B cell (primary cell): ENCODE data around the gene MYADML2. TPM values are rescaled to one million over a fixed set of nuclear protein-coding genes. Genes with fewer than 3 reads are reported as not detected.

Experiments used
- ATAC-seq: fragments of 200-7000 bp; cut with Tn5 transposase; one replicate; pipeline ENCODE4 v1.10.0; 2021; ENCODE audit warnings: low read depth, mild to moderate bottlenecking, moderate number of reproducible peaks, moderate library complexity
- CTCF ChIA-PET: fragments of 350-600 bp; sonication (Branson Sonifier 250); formaldehyde crosslinking; loops from one replicate; lab custom pipeline; 2021; ENCODE audit warnings: antibody characterized with exemption, inconsistent platforms; lab: Charles Lee
- POLR2A ChIA-PET: fragments of 350-600 bp; sonication (Branson Sonifier 250); formaldehyde crosslinking; loops from one replicate; lab custom pipeline; 2021; ENCODE audit warnings: antibody characterized with exemption; lab: Charles Lee
- DNase-seq: peaks from one replicate; pipeline ENCODE4 v3.0.0; 2013
- H2AFZ ChIP-seq: 2 replicates; pipeline ENCODE4 v1.6.1; 2012; ENCODE audit warnings: mild to moderate bottlenecking, low read depth, low read length; ENCODE audit not compliant: insufficient read depth, poor library complexity, severe bottlenecking
- H3K27ac ChIP-seq, 2 donors: 1 replicate in 1 of 2; 2 replicates in 1 of 2; pipeline ENCODE4 v1.5.1; 2012 to 2013; ENCODE audit warnings: low read length in 2 of 2, mild to moderate bottlenecking in 2 of 2, moderate library complexity in 1 of 2
- H3K27me3 ChIP-seq, 4 experiments: fragments of 200-600 bp in 1 of 4; sonication (generic) in 1 of 4; replicated peaks in 1 of 4; 1 replicate in 2 of 4; 2 replicates in 2 of 4; pipeline versions ENCODE4 v1.6.1 to v1.7.0; 2013 to 2016; ENCODE audit warnings: low read length in 3 of 4, mild to moderate bottlenecking in 2 of 4, mixed read lengths in 1 of 4, moderate library complexity in 1 of 4; ENCODE audit not compliant: insufficient read depth in 4 of 4, control insufficient read depth in 3 of 4; ENCODE audit errors: control extremely low read depth in 1 of 4
- H3K36me3 ChIP-seq, 2 experiments: replicated peaks in 1 of 2; 1 replicate in 1 of 2; 2 replicates in 1 of 2; pipeline versions ENCODE4 v1.6.1 to v1.7.1; 2013; ENCODE audit warnings: low read length in 1 of 2; ENCODE audit not compliant: insufficient read depth in 2 of 2, control insufficient read depth in 1 of 2; ENCODE audit errors: control extremely low read depth in 1 of 2, extremely low read depth in 1 of 2
- H3K4me1 ChIP-seq, 2 donors: fragments of 200-600 bp in 1 of 2; sonication (generic) in 1 of 2; 1 replicate in 1 of 2; 2 replicates in 1 of 2; pipeline versions ENCODE4 v1.5.1 to v1.6.1; 2013 to 2017; ENCODE audit warnings: low read length in 2 of 2; ENCODE audit not compliant: control insufficient read depth in 2 of 2, insufficient read depth in 2 of 2
- H3K4me2 ChIP-seq: replicated peaks from 2 replicates; pipeline ENCODE3; 2012; ENCODE audit warnings: mild to moderate bottlenecking, low read depth, low read length; ENCODE audit not compliant: poor library complexity, severe bottlenecking
- H3K4me3 ChIP-seq, 5 experiments: fragments of 200-600 bp in 1 of 5; sonication (generic) in 1 of 5; 1 replicate in 3 of 5; 2 replicates in 2 of 5; pipeline versions ENCODE4 v1.5.1 to v1.7.0; 2011 to 2016; ENCODE audit warnings: low read length in 4 of 5, mild to moderate bottlenecking in 4 of 5, low read depth in 2 of 5, control low read depth in 1 of 5, moderate library complexity in 1 of 5; ENCODE audit not compliant: insufficient read depth in 1 of 5; ENCODE audit errors: control extremely low read depth in 1 of 5, extremely low read depth in 1 of 5
- H3K79me2 ChIP-seq: fragments of 200-600 bp; sonication (generic); one replicate; pipeline ENCODE4 v1.6.0; 2016; ENCODE audit warnings: low read length; ENCODE audit not compliant: control insufficient read depth, insufficient read depth
- H3K9ac ChIP-seq: fragments of 200-600 bp; sonication (generic); 2 replicates; pipeline ENCODE4 v1.6.1; 2017; ENCODE audit warnings: mild to moderate bottlenecking, low read length, moderate library complexity
- H3K9me3 ChIP-seq, 3 donors: one replicate each; pipeline versions ENCODE4 v1.6.1 to v1.7.1; 2013; ENCODE audit warnings: low read length in 2 of 3; ENCODE audit not compliant: control insufficient read depth in 2 of 3, insufficient read depth in 1 of 3; ENCODE audit errors: control extremely low read depth in 1 of 3
- H4K20me1 ChIP-seq: 2 replicates; pipeline ENCODE4 v1.6.0; 2012; ENCODE audit warnings: mild to moderate bottlenecking, low read length; ENCODE audit not compliant: insufficient read depth, control insufficient read depth, poor library complexity, severe bottlenecking
- H3K27ac Mint-ChIP-seq: one replicate; pipeline ENCODE4 v1.8.0; 2021; ENCODE audit warnings: mixed read lengths
- H3K27me3 Mint-ChIP-seq: one replicate; pipeline ENCODE4 v1.8.0; 2021; ENCODE audit warnings: mixed read lengths
- H3K4me1 Mint-ChIP-seq: one replicate; pipeline ENCODE4 v1.8.0; 2021; ENCODE audit warnings: mixed read lengths
- H3K4me3 Mint-ChIP-seq: one replicate; pipeline ENCODE4 v1.8.0; 2021; ENCODE audit warnings: mixed read lengths
- H3K9me3 Mint-ChIP-seq: one replicate; pipeline ENCODE4 v1.8.0; 2022; ENCODE audit warnings: mixed read lengths; ENCODE audit not compliant: insufficient read depth
- CTCF ChIP-seq: fragments of 200-600 bp; IDR thresholded peaks from one replicate; pipeline ENCODE4 v1.8.0; 2022; ENCODE audit warnings: antibody characterized with exemption, mild to moderate bottlenecking
- EZH2 ChIP-seq: IDR thresholded peaks from 2 replicates; pipeline ENCODE4 v1.6.1; 2012; ENCODE audit warnings: borderline replicate concordance, low read depth, mild to moderate bottlenecking, moderate library complexity, low read length; ENCODE audit not compliant: insufficient read depth, poor library complexity, severe bottlenecking
- WGBS: methylation state at CpG from one replicate; pipeline ENCODE4 v1.1.5; 2013; ENCODE audit warnings: missing lambda C conversion rate; ENCODE audit not compliant: insufficient coverage; 5-methylcytosine and 5-hydroxymethylcytosine counted together
- intact Hi-C: fragments of 100-400 bp; cut with micrococcal nuclease; formaldehyde crosslinking; loops from one replicate; pipeline ENCODE4 v1.10.0; 2022
- polyA plus RNA-seq: library from polyadenylated mRNA; depleted of rRNA; stranded (reverse); fragments of >200 nt; gene quantifications from 2 replicates; pipeline ENCODE4 v1.2.3, GENCODE V29; 2012
- total RNA-seq, 2 donors: library from RNA; stranded (reverse); fragments of 120-200 nt in 1 of 2; gene quantifications; 1 replicate in 1 of 2; 2 replicates in 1 of 2; pipeline versions ENCODE4 v1.2.3 to v1.2.4, GENCODE V29; 2013 to 2022

MYADML2 gene
- total and polyA plus RNA-seq, 2 donors (not counting 1 experiment from before 2014, with no cell fraction given), result not detected

- no peak overlapping the region for H3K4me3 Mint-ChIP-seq
- H3K27ac ChIP-seq, result no peak overlapping the region
- peaks cover 6% of the 10 kb centered on the region for H3K4me1 Mint-ChIP-seq
- TF ChIP-seq CTCF, result no peak
- intact Hi-C loops, result no loop called here
- H3K9ac ChIP-seq, result no peak overlapping the region
- H3K27me3 Mint-ChIP-seq, result peaks cover 7% of the 10 kb centered on the region
- ATAC-seq (no peak), DNase-seq (no peak)
- peaks cover 5% of the 10 kb centered on the region for H3K79me2 ChIP-seq
- no peak overlapping the region for H3K27ac Mint-ChIP-seq
- H4K20me1 ChIP-seq, result no peaks in the 10 kb centered on the region
- ChIA-PET POLR2A (no interaction called here), CTCF (interaction anchor here (1.1 kb wide), 1 partner anchor 29 kb away, joined by 3 read pairs; no protein-coding TSS in a partner anchor)
- no peak overlapping the region for H2AFZ ChIP-seq
- H3K4me2 ChIP-seq, result no peak overlapping the region
- peaks cover 2 to 35% of the 10 kb centered on the region in 2 experiments for H3K36me3 ChIP-seq
- peaks cover 0 to 20% (median 7%) of the 10 kb centered on the region in 4 experiments for H3K27me3 ChIP-seq
- 94% methylated on average over 19 of the region's 19 CpGs for WGBS
- no peak overlapping the region for H3K4me3 ChIP-seq
- no peaks in the 10 kb centered on the region for H3K9me3 ChIP-seq
- peaks cover 9 to 15% of the 10 kb centered on the region in 2 donors for H3K4me1 ChIP-seq
- no peaks in the 10 kb centered on the region for H3K9me3 Mint-ChIP-seq
These were observed 48.8 kb downstream of the MYADML2 start for GRCh38 chr17:81898029-81898866.

GRCh38 chr17:81895400-81895799 lies 51.6 kb downstream of the MYADML2 start:
- H3K9me3 Mint-ChIP-seq, result no peaks in the 10 kb centered on the region
- H3K4me3 Mint-ChIP-seq, result no peak overlapping the region
- H3K36me3 ChIP-seq, result peaks cover 2 to 32% of the 10 kb centered on the region in 2 experiments
- H3K27ac Mint-ChIP-seq, result no peak overlapping the region
- H3K4me1 ChIP-seq, result peaks cover 3 to 17% of the 10 kb centered on the region in 2 donors
- H3K9me3 ChIP-seq, result no peaks in the 10 kb centered on the region
- H3K27ac ChIP-seq, result no peak overlapping the region
- DNase-seq, result no peak
- ATAC-seq, result no peak
- peaks cover 10% of the 10 kb centered on the region for H3K4me1 Mint-ChIP-seq
- H3K4me3 ChIP-seq, result no peak overlapping the region
- WGBS, result 99% methylated on average over 7 of the region's 11 CpGs
- H4K20me1 ChIP-seq, result no peaks in the 10 kb centered on the region
- H3K27me3 Mint-ChIP-seq, result no peaks in the 10 kb centered on the region
- no peak overlapping the region for H3K9ac ChIP-seq
- CTCF ChIA-PET, result no interaction called here
- intact Hi-C loops, result no loop called here
- peaks cover 17% of the 10 kb centered on the region for H3K79me2 ChIP-seq
- H2AFZ ChIP-seq, result no peak overlapping the region
- H3K27me3 ChIP-seq, result no peaks in the 10 kb centered on the region
- H3K4me2 ChIP-seq, result no peak overlapping the region
- TF ChIP-seq CTCF (no peak), EZH2 (no peak)
- POLR2A ChIA-PET, result no interaction called here
